Hepatic stellate cell (primary cell): Measurements from ENCODE around the gene RPEL1.
"Not testable (repeated sequence)": the region's sequence is repeated elsewhere in the genome, so short reads cannot be mapped to it uniquely, and the experiment has no call there.

ENCODE experiments used
- DNase-seq: peaks from one replicate; pipeline ENCODE4 v3.0.0; 2011; ENCODE audit warnings: low spot score

The RPEL1 gene

GRCh38 chr10:103235775-103236174 lies 9.9 kb upstream of the RPEL1 start:
- DNase-seq: no peak

- peak; percentile 69 for DNase-seq
Observed at GRCh38 chr10:103238506-103239252, 7.0 kb upstream of the RPEL1 start.

- DNase-seq: peak; percentile 49
Observed at GRCh38 chr10:103241262-103242011, 4.2 kb upstream of the RPEL1 start.

GRCh38 chr10:103244666-103245271 lies 918 bp upstream of the RPEL1 start:
- peak; percentile 90 for DNase-seq

- DNase-seq: no peak
Observed at GRCh38 chr10:103246324-103246723, 637 bp downstream of the RPEL1 start.

GRCh38 chr10:103254113-103254512 lies 8.4 kb downstream of the RPEL1 start:
- DNase-seq: no peak

- no peak for DNase-seq
Observed at GRCh38 chr10:103254538-103255325, 9.0 kb downstream of the RPEL1 start.

GRCh38 chr10:103256613-103257012 lies 10.9 kb downstream of the RPEL1 start:
- DNase-seq: no peak

GRCh38 chr10:103257812-103258211 lies 12.1 kb downstream of the RPEL1 start:
- DNase-seq: no peak

- not testable (repeated sequence) for DNase-seq
Observed at GRCh38 chr10:103258928-103259327, 13.2 kb downstream of the RPEL1 start.

GRCh38 chr10:103259989-103260388 lies 14.3 kb downstream of the RPEL1 start:
- DNase-seq: no peak

GRCh38 chr10:103262229-103262628 lies 16.5 kb downstream of the RPEL1 start:
- DNase-seq: no peak

GRCh38 chr10:103265717-103266329 lies 20.1 kb downstream of the RPEL1 start:
- no peak for DNase-seq

- DNase-seq: peak; percentile 96
Observed at GRCh38 chr10:103273041-103273441, 27.4 kb downstream of the RPEL1 start.

GRCh38 chr10:103276251-103276895 lies 30.7 kb downstream of the RPEL1 start:
- no peak for DNase-seq

GRCh38 chr10:103276896-103277712 lies 31.4 kb downstream of the RPEL1 start, which contains the start of gene INA:
TSS of gene INA (plus strand) at chr10:103277138. CDS start at chr10:103277212, 74 bp downstream.
- DNase-seq: peak; percentile 73

GRCh38 chr10:103277713-103278536 lies 32.2 kb downstream of the RPEL1 start:
- no peak for DNase-seq

- DNase-seq: no peak
Observed at GRCh38 chr10:103278537-103278823, 32.8 kb downstream of the RPEL1 start.

- DNase-seq: peak; percentile 39
Observed at GRCh38 chr10:103278862-103279298, 33.2 kb downstream of the RPEL1 start.
